Measurements from ENCODE around the gene SNX22.

Gene SNX22

DNA sequence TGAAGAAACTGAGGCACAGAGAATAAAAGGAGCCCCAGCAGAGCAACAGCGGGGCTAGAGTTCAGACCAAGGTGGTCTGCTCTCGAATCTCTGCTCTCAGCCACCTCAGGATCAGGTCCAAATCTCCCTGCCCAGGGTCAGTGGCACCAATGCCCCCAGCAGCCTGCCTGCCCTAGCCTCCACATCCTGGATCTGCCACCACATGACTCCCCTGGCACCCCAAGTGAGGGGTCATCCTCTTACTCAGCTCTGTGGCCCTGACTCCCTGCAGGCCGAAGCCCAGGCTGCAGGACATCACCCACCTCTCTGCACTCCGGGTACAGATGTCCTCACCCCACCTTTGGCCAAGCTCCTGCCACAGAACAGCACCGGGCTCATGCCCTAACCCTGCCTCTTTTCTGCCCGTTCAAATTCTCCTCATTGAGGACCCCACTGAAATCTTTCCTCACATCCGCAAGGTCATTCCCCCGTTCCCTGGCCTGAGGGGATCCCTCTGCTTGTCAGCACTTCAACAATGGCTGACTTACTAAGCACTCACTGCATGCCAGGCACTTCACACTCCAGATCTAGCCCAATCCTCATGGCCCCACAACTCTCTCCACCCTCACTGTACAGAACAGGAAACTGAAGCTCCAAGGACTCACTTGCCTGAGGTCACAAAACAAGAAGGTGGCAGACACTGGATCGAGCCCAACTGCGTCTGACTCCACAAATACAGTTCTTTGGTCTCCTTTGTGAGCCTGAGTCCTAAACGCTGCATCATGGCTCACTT, 7.0 kb downstream of the SNX22 start:
- FAIRE-seq: no peak

- no peak for FAIRE-seq
Measured at GRCh38 chr15:64161688-64162477, 10.4 kb downstream of the SNX22 start.

DNA sequence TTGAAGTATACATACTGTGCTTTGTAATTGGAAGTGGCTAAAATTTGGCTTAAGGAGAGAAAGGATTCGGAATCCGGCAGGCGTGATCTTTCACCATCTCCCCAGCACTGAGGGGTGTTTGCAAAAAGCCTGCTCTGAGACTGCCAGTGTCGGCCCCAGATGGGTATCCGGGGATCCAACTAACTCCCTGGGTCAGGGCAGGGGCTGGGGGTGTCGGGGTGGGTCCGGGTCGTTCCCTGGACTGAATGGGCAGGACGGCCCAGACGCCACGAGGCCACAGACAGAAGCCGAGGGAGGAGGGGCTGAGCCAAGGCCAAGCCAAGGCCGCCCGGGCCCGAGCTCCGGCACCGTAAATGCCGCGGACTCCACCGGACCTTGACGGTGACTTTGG, 10.9 kb downstream of the SNX22 start:
- no peak for FAIRE-seq

GRCh38 chr15:64162869-64163658, 11.5 kb downstream of the SNX22 start, which contains the start of gene PPIB:
Gene PPIB, minus strand, starts transcription at chr15:64163022. Its CDS starts 36 bp downstream, at chr15:64162986.
- FAIRE-seq: no peak

DNA sequence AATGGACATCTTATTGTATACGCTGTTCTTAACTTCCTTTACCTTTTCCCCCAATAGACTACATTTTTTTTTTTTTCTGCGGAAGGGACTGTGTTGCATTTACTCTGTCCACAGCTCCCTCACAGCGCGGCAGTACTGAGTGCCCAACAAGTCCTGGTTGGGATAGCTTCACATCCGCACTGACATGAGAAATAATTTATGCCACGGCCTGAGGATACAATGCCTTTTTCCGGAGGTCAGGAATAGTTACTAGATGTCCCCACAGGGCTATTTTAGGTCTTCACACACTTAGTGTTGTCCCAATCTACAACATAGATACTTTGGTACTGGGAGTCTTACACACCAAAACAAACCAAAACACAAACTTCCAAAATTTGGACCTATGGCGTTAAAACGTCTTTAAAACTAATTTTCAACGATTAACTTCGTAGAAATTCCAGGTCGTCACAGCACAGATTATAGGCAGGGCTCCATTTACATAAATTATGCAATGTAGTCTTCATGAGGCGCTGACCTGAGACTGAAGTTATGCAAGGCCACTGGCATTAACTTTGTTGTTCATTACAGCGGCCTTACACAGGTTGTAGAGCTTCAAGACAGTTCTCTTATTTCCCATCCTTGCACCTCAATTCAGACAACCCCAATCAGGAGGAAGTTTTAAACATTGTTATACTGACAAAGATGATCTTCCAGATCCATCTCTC, 12.3 kb downstream of the SNX22 start:
- FAIRE-seq: no peak

GRCh38 chr15:64164436-64164835, 12.9 kb downstream of the SNX22 start:
- no peak for FAIRE-seq

GRCh38 chr15:64166102-64166890, 14.8 kb downstream of the SNX22 start:
- FAIRE-seq: no peak

DNA sequence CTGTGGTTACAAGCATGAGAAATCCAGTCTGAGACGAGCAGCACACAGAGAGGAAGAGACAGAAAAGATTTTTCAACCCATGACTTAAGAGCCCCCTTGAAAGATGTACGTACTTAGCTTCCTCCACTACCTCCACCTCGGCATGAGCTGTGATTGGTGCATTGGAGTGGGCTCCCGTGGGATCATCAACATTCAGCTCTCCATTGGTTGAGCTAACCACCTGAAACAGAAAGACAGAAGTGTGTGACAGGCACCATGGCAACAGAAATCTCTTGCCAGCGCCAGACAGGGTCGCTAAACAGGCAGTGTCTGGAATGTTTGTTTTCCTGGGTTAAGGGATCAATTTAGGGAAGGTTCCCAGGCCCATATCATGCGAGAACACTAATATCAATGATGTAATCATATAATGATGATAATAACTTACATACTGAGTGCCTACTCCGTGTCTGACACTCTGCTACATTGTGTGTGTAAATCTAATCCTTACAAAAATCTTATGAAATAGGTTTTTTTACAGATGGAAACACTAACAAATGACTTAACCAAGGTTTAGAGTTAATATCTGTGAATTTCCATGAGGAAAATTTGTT, 28.8 kb downstream of the SNX22 start:
- FAIRE-seq: peak; percentile 95

GRCh38 chr15:64182859-64183370, 31.4 kb downstream of the SNX22 start:
- no peak for FAIRE-seq

GRCh38 chr15:64185146-64185911, 33.8 kb downstream of the SNX22 start:
- no peak for FAIRE-seq

- FAIRE-seq: no peak
Measured at GRCh38 chr15:64187396-64188191, 36.1 kb downstream of the SNX22 start.

DNA sequence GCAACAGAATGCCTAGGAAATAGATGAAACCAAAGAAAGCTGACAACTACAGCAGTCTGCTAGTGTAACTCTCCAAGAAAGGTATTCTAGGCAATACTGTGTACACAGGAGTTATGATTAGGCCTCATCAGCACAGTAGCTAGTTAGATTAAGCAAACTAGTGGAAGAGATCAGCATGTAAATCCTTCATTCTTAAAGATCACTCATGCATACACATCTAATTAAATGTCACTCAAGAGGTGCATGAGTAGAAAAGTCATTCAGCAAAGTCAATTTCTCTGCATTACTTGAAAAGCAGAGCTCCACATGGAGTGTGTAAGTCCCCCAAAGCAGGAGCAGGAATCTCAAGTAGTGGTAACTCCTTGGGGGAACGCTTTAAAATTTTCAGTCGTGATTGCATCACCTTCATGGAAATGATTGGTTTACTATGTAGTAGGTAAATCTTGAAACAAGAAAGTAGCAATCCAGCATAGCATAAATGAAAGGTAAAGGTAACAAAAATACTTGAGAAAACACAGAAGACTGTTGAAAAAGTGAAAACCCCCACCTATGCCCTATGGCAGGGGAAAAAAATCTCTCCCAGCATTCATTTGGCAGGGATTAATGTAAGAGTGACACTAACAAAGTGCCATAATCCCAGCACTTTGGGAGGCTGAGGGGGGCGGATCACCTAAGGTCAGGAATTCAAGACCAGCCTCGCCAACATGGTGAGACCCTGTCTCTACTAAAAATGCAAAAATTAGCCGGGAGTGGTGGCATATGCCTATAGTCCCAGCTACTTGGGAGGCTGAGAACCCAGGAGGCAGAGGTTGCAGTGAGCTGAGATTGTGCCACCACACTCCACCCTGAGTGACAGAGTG, 40.7 kb downstream of the SNX22 start:
- no peak for FAIRE-seq

DNA sequence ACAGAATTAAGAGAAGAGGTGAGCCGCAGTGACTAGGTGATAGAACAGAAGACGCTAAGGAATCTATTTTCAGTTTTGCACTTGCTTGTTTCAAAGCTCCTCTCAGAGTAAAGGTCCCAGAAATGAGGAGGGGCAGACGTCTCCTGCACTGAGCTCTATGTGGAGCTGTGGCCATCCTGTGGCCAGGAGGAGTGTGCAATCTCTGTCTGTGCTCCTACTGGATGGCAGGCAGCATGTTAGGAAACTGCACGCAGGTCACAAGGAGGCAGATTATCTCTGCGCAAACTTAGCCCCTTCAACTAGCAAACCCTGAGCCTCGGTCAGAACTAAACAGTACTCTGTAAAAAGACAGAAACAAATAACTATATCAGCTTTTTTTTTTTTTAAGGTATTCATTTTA, 42.4 kb downstream of the SNX22 start:
- FAIRE-seq: no peak

- FAIRE-seq: no peak
Measured at GRCh38 chr15:64197425-64197824, 45.9 kb downstream of the SNX22 start.

DNA sequence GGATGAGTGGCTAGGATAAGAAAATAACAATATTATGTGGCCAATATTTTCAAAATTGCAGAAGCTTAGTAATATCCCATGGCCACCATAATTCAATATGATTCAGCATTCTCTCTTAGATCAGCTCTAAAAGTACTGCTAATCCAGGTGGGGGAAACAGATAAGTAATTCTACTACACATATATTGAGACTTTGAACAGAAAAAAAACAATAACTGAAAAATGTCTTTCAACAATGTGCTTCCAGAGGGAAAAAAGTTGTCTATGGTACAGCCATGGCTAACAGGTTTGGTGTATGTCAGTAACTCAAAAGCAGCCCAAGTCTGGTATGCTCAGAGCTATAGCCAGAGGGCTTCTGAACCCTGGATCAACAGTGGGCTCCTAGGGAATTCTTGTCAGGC, 53.7 kb downstream of the SNX22 start:
- FAIRE-seq: no peak
